Activated CD4-positive, alpha-beta T cell treated with anti-CD3 and anti-CD28 coated beads, Interleukin-2, amount 50 U/mL, for 16 hours (primary cell): ENCODE measurements around the gene BICRAL.

Experiments used
- DNase-seq: peaks from one replicate; pipeline ENCODE4 v3.0.0-alpha.2; 2020

BICRAL gene

GRCh38 chr6:42766163-42766670 is 15.6 kb upstream of the BICRAL start:
- DNase-seq = no peak

- DNase-seq = no peak
Observed at GRCh38 chr6:42769051-42769450, 12.8 kb upstream of the BICRAL start.

- no peak for DNase-seq
Observed at GRCh38 chr6:42769836-42770235, 12.0 kb upstream of the BICRAL start.

GRCh38 chr6:42771741-42772100 is 10.1 kb upstream of the BICRAL start:
- DNase-seq = peak; percentile 32

- peak; percentile 43 for DNase-seq
Observed at GRCh38 chr6:42774201-42774600, 7.7 kb upstream of the BICRAL start.

GRCh38 chr6:42774821-42775487 is 6.9 kb upstream of the BICRAL start:
- peak; percentile 71 for DNase-seq

- DNase-seq = peak; percentile 42
Observed at GRCh38 chr6:42777126-42777822, 4.6 kb upstream of the BICRAL start.

- DNase-seq = no peak
Observed at GRCh38 chr6:42778122-42778521, 3.7 kb upstream of the BICRAL start.

GRCh38 chr6:42779521-42779920 is 2.3 kb upstream of the BICRAL start:
- DNase-seq = no peak

- no peak for DNase-seq
Observed at GRCh38 chr6:42781546-42781795, 381 bp upstream of the BICRAL start.

GRCh38 chr6:42782689-42783176 is 881 bp downstream of the BICRAL start:
- peak; percentile 76 for DNase-seq

- DNase-seq = peak; percentile 67
Observed at GRCh38 chr6:42783177-42783875, 1.5 kb downstream of the BICRAL start.

GRCh38 chr6:42783876-42784642 is 2.2 kb downstream of the BICRAL start:
- DNase-seq = peak; percentile 54

GRCh38 chr6:42784717-42785498 is 3.1 kb downstream of the BICRAL start:
- DNase-seq = no peak

GRCh38 chr6:42786525-42786985 is 4.7 kb downstream of the BICRAL start:
- DNase-seq = no peak

- DNase-seq = no peak
Observed at GRCh38 chr6:42787063-42787472, 5.2 kb downstream of the BICRAL start.

- no peak for DNase-seq
Observed at GRCh38 chr6:42788671-42789070, 6.8 kb downstream of the BICRAL start.

GRCh38 chr6:42790549-42791181 is 8.8 kb downstream of the BICRAL start:
- no peak for DNase-seq

GRCh38 chr6:42791706-42792320 is 10.0 kb downstream of the BICRAL start:
- DNase-seq = no peak

- no peak for DNase-seq
Observed at GRCh38 chr6:42795651-42796050, 13.8 kb downstream of the BICRAL start.

- no peak for DNase-seq
Observed at GRCh38 chr6:42796171-42796570, 14.3 kb downstream of the BICRAL start.
